Esophagus squamous epithelium (tissue), 5 donors: ENCODE measurements around the gene P2RY6. TPM values are rescaled to one million over a fixed set of nuclear protein-coding genes. Genes with fewer than 3 reads are reported as not detected.
"Not testable (repeated sequence)": the region's sequence is repeated elsewhere in the genome, so short reads cannot be mapped to it uniquely, and the experiment has no call there.

ENCODE experiments used
- DNase-seq: peaks from one replicate; lab custom pipeline; 2025; lab: John Stamatoyannopoulos, UW
- H3K27ac ChIP-seq, 4 donors: fragments of 200-600 bp; sonication (generic); one replicate each; pipeline ENCODE4 v1.5.1; 2016 to 2019; ENCODE audit warnings: mild to moderate bottlenecking in 1 of 4
- H3K27me3 ChIP-seq, 4 donors: fragments of 200-600 bp; sonication (generic); 1 replicate in 3 of 4; 2 replicates in 1 of 4; pipeline versions ENCODE4 v1.5.1 to v1.6.0; 2017 to 2021; ENCODE audit warnings: antibody characterized with exemption in 1 of 4
- H3K36me3 ChIP-seq, 3 donors: fragments of 200-600 bp; sonication (generic); one replicate each; pipeline ENCODE4 v1.5.1; 2016 to 2019
- H3K4me1 ChIP-seq, 3 donors: fragments of 200-600 bp; sonication (generic); one replicate each; pipeline ENCODE4 v1.5.1; 2017 to 2019
- H3K4me3 ChIP-seq, 4 donors: fragments of 200-600 bp; sonication (generic); 1 replicate in 3 of 4; 2 replicates in 1 of 4; pipeline ENCODE4 v1.5.1; 2016 to 2019; ENCODE audit warnings: mild to moderate bottlenecking in 2 of 4, moderate library complexity in 1 of 4
- H3K9me3 ChIP-seq, 3 donors: fragments of 200-600 bp; sonication (generic); one replicate each; pipeline ENCODE4 v1.5.1; 2016 to 2019
- CTCF ChIP-seq, 6 experiments: fragments of 450-650 bp in 4 of 6; fragments of 200-600 bp in 2 of 6; sonication (generic) in 2 of 6; IDR thresholded peaks; one replicate each; pipeline ENCODE4 v1.5.1; 2016 to 2019; ENCODE audit warnings: antibody characterized with exemption in 6 of 6, mild to moderate bottlenecking in 4 of 6, moderate library complexity in 4 of 6
- POLR2A ChIP-seq, 4 donors: fragments of 450-650 bp; IDR thresholded peaks; one replicate each; pipeline ENCODE4 v1.6.1; 2017; ENCODE audit warnings: antibody characterized with exemption in 4 of 4, mild to moderate bottlenecking in 4 of 4, moderate library complexity in 3 of 4
- WGBS, 2 donors: methylation state at CpG; one replicate each; pipeline ENCODE4 v1.1.5; 2018; 5-methylcytosine and 5-hydroxymethylcytosine counted together
- intact Hi-C: fragments of 100-400 bp; cut with DNase I; formaldehyde crosslinking; loops from one replicate; pipeline ENCODE4 v1.15.0; 2022
- total RNA-seq, 4 donors: library from RNA; depleted of rRNA; stranded (reverse); fragments of >200 nt; gene quantifications; one replicate each; pipeline ENCODE4 v1.1.0, GENCODE V29; 2016
- donor health status: DM: yes; HTN: yes; CAD: no.

Gene P2RY6
- total RNA-seq, 4 donors from 2014 or later = 0.26 to 3.6 (median 1.3) TPM

- 52 to 70% methylated on average over 7 to 8 of the region's 8 CpGs for WGBS, 2 donors
- Histone ChIP-seq H3K27ac (no peak overlapping the region), H3K4me3 (peak overlapping the region in 1 of 4 donors; percentile 42), H3K36me3 (no peaks in the 10 kb centered on the region), H3K4me1 (peaks cover 9 to 41% (median 27%) of the 10 kb centered on the region in 3 donors), H3K9me3 (no peaks in the 10 kb centered on the region), H3K27me3 (no peaks in the 10 kb centered on the region)
- TF ChIP-seq POLR2A (IDR thresholded peaks at IDR 0.05) = no peak
- no peak for TF ChIP-seq CTCF (IDR thresholded peaks at IDR 0.05)
- no peak for DNase-seq
- intact Hi-C loops = no loop called here
Measured at GRCh38 chr11:73273222-73273895, 1.2 kb downstream of the P2RY6 start.

- H3K27me3 ChIP-seq, H3K9me3 ChIP-seq, H3K36me3 ChIP-seq, H3K27ac ChIP-seq, DNase-seq, intact Hi-C loops: not testable (repeated sequence)
- peak overlapping the region in 1 of 4 donors; percentile 42 for H3K4me3 ChIP-seq
- 82 to 91% methylated on average over 4 of the region's 4 CpGs for WGBS, 2 donors
- peaks cover 9 to 38% (median 21%) of the 10 kb centered on the region in 3 donors for H3K4me1 ChIP-seq
Measured at GRCh38 chr11:73274191-73274590, 2.1 kb downstream of the P2RY6 start.

- no peak for DNase-seq
- H3K36me3 ChIP-seq = no peaks in the 10 kb centered on the region
- H3K4me3 ChIP-seq = peak overlapping the region in 1 of 4 donors; percentile 23
- TF ChIP-seq POLR2A (IDR thresholded peaks at IDR 0.05) (no peak), CTCF (IDR thresholded peaks at IDR 0.05) (no peak)
- no peaks in the 10 kb centered on the region for H3K27me3 ChIP-seq
- intact Hi-C loops = no loop called here
- peaks cover 5 to 31% (median 14%) of the 10 kb centered on the region in 3 donors for H3K4me1 ChIP-seq
- H3K27ac ChIP-seq = peak overlapping the region in 2 of 4 donors; percentile 18 to 34
- no peaks in the 10 kb centered on the region for H3K9me3 ChIP-seq
- 50 to 84% methylated on average over 3 of the region's 11 CpGs for WGBS, 2 donors
Measured at GRCh38 chr11:73274722-73275380, 2.7 kb downstream of the P2RY6 start.

GRCh38 chr11:73275381-73275750 is 3.2 kb downstream of the P2RY6 start:
- H3K4me1 ChIP-seq = peaks cover 0 to 26% (median 9%) of the 10 kb centered on the region in 3 donors
- 38 to 75% methylated on average over 1 to 3 of the region's 4 CpGs for WGBS, 2 donors
- no peaks in the 10 kb centered on the region for H3K27me3 ChIP-seq
- H3K4me3 ChIP-seq = no peak overlapping the region
- no peak for DNase-seq
- intact Hi-C loops = no loop called here
- TF ChIP-seq CTCF (IDR thresholded peaks at IDR 0.05) (no peak), POLR2A (IDR thresholded peaks at IDR 0.05) (no peak)
- H3K9me3 ChIP-seq = no peaks in the 10 kb centered on the region
- H3K27ac ChIP-seq = peak overlapping the region in 2 of 4 donors; percentile 18 to 34
- no peaks in the 10 kb centered on the region for H3K36me3 ChIP-seq

- intact Hi-C loops = no loop called here
- H3K4me3 ChIP-seq = no peak overlapping the region
- H3K4me1 ChIP-seq = peaks cover 0 to 11% (median 8%) of the 10 kb centered on the region in 3 donors
- WGBS, 2 donors = 86 to 87% methylated on average over 3 of the region's 3 CpGs
- no peak overlapping the region for H3K27ac ChIP-seq
- no peaks in the 10 kb centered on the region for H3K9me3 ChIP-seq
- no peaks in the 10 kb centered on the region for H3K36me3 ChIP-seq
- H3K27me3 ChIP-seq = no peaks in the 10 kb centered on the region
- no peak for TF ChIP-seq CTCF (IDR thresholded peaks at IDR 0.05)
- no peak for TF ChIP-seq POLR2A (IDR thresholded peaks at IDR 0.05)
- no peak for DNase-seq
Measured at GRCh38 chr11:73277467-73277866, 5.3 kb downstream of the P2RY6 start.
